ENCODE measurements around the gene ACTR10. TPM values are rescaled to one million over a fixed set of nuclear protein-coding genes. Genes with fewer than 3 reads are reported as not detected.
A peak's percentile ranks its signal among the peaks of the same experiment; 100 is the strongest.

ACTR10 gene
- total RNA-seq, 2 donors from 2014 or later = 63.2 to 105 TPM

DNA sequence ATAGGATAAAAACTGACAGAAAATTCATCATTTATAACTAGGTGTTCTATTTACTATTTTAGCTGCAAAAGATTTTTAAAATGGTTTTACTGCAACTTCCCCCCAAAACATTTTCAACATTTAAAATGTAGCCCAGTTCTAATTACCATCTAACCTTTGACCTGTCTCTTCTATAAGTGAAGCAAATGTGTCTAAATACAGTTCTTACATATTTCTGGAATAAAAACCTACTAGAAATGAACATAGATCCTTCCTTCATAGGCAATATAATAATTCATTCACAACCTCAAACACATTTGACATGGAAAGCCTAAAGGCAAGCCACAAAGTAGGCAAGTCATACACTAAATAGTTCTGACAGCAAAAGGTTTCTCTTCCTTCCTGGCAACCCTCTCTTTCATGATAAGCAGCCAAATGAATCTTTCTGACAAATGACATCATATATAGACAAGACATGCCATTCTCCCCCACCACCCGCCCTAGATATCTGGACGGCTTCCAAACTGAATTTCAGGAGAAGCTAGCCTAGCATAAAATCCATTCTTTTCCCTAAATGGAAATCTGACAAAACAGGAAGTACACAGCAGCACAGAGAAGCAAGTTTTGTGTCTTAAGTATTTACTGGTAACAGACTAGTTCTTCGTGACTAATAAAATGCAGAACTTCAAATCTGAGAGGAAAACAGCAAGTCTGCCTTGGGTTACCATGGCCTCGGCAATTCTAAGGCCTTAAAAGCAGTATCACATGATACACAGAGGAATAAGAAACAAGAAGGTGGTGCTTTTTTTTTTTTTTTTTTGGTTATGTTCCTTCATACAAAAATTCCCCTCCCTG, 81.2 kb downstream of the ACTR10 start:
- H3K9me3 ChIP-seq = no peaks in the 10 kb centered on the region
- WGBS = 13% methylated on average over 4 of the region's 4 CpGs
- H3K4me3 ChIP-seq = no peak overlapping the region
- no peaks in the 10 kb centered on the region for H3K27me3 ChIP-seq (replicated peaks; ENCODE audit: insufficient read depth)
- no peak for TF ChIP-seq CTCF (IDR thresholded peaks at IDR 0.05)
- H3K36me3 ChIP-seq = no peaks in the 10 kb centered on the region
- H3K27ac ChIP-seq = peak overlapping the region; percentile 59 to 65
- DNase-seq (ENCODE audit: low spot score) = peak; percentile 15
- intact Hi-C loops (cut with DNase I) = no loop called here
- H3K4me1 ChIP-seq (replicated peaks) = no peaks in the 10 kb centered on the region

GRCh38 chr14:58281969-58282368, 82.0 kb downstream of the ACTR10 start:
- no peaks in the 10 kb centered on the region for H3K4me1 ChIP-seq (replicated peaks)
- no peaks in the 10 kb centered on the region for H3K27me3 ChIP-seq (replicated peaks; ENCODE audit: insufficient read depth)
- intact Hi-C loops (cut with DNase I) = no loop called here
- no peaks in the 10 kb centered on the region for H3K36me3 ChIP-seq
- no peaks in the 10 kb centered on the region for H3K9me3 ChIP-seq
- WGBS = 64% methylated on average over 3 of the region's 3 CpGs
- TF ChIP-seq POLR2AphosphoS5 (IDR thresholded peaks at IDR 0.05) (no peak), CTCF (IDR thresholded peaks at IDR 0.05) (no peak), POLR2A (IDR thresholded peaks at IDR 0.05) (no peak)
- no peak overlapping the region for H3K4me3 ChIP-seq
- H3K27ac ChIP-seq = peak overlapping the region in 1 of 2 donors; percentile 65
- DNase-seq (ENCODE audit: low spot score) = no peak

- H3K36me3 ChIP-seq = no peaks in the 10 kb centered on the region
- H3K4me1 ChIP-seq (replicated peaks) = no peaks in the 10 kb centered on the region
- WGBS = 69% methylated on average over 4 of the region's 4 CpGs
- DNase-seq (ENCODE audit: low spot score) = no peak
- H3K27me3 ChIP-seq (replicated peaks; ENCODE audit: insufficient read depth) = no peaks in the 10 kb centered on the region
- intact Hi-C loops (cut with DNase I) = no loop called here
- H3K9me3 ChIP-seq = no peaks in the 10 kb centered on the region
- no peak overlapping the region for H3K4me3 ChIP-seq
- TF ChIP-seq POLR2A (IDR thresholded peaks at IDR 0.05) = no peak
- H3K27ac ChIP-seq = no peak overlapping the region
Measured at GRCh38 chr14:58282925-58283593, 83.1 kb downstream of the ACTR10 start.

GRCh38 chr14:58283730-58284129, 83.8 kb downstream of the ACTR10 start:
- no peak for DNase-seq (ENCODE audit: low spot score)
- Histone ChIP-seq H3K27me3 (replicated peaks; ENCODE audit: insufficient read depth) (no peaks in the 10 kb centered on the region), H3K9me3 (no peaks in the 10 kb centered on the region), H3K36me3 (no peaks in the 10 kb centered on the region), H3K4me1 (replicated peaks) (no peaks in the 10 kb centered on the region), H3K27ac (no peak overlapping the region), H3K4me3 (no peak overlapping the region)
- intact Hi-C loops (cut with DNase I) = no loop called here
- no peak for TF ChIP-seq POLR2A (IDR thresholded peaks at IDR 0.05)

DNA sequence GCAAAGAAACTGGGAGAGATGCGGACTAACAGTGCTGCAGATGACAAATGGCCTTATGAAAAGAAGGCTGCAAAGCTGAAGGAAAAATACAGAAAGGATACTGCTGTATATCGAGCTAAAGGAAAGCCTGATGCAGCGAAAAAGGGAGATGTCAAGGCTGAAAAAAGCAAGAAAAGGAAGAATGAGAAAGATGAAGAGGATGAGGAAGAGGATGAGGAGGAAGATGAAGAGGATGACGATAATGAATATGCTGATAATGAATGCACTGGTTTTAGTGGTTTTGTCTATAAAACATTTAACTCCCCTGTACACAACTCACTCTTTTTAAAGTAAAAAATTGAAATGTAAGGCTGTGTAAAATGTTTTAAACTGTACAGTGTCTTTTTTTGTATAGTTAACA, 85.2 kb downstream of the ACTR10 start:
- DNase-seq (ENCODE audit: low spot score) = no peak
- TF ChIP-seq POLR2A (IDR thresholded peaks at IDR 0.05) = no peak
- TF ChIP-seq CTCF (IDR thresholded peaks at IDR 0.05) = no peak
- TF ChIP-seq POLR2AphosphoS5 (IDR thresholded peaks at IDR 0.05) = no peak
- WGBS = 93% methylated on average over 4 of the region's 4 CpGs
- Histone ChIP-seq H3K4me3 (no peak overlapping the region), H3K36me3 (no peaks in the 10 kb centered on the region), H3K27me3 (replicated peaks; ENCODE audit: insufficient read depth) (no peaks in the 10 kb centered on the region), H3K9me3 (no peaks in the 10 kb centered on the region), H3K4me1 (replicated peaks) (no peaks in the 10 kb centered on the region), H3K27ac (no peak overlapping the region)
- intact Hi-C loops (cut with DNase I) = no loop called here

Small RNAs within 50 kb of the gene (small RNA-seq; reads per million reads assigned to genes)
- 0 reads per million in 2 donors for gene RN7SL598P

Other genes with a start within 250 kb of the ACTR10 start
- gene ARMH4, start 47.9 kb upstream of the ACTR10 start, total RNA-seq = 10 to 100 TPM in 1 of 2 donors, 1 to 10 TPM in 1; 2.4 to 45.1 TPM
- 10 to 100 TPM; 76.8 to 93.7 TPM for gene PSMA3, start 44.7 kb downstream of the ACTR10 start, total RNA-seq
- gene ARID4A, start 98.4 kb downstream of the ACTR10 start, total RNA-seq = 10 to 100 TPM; 10.0 to 14.8 TPM
- gene TOMM20L, start 195.8 kb downstream of the ACTR10 start, total RNA-seq = 1 to 10 TPM in 1 of 2 donors, not detected in 1; 4.0 TPM
- 10 to 100 TPM; 50.4 to 51.4 TPM for gene TIMM9, start 227.4 kb downstream of the ACTR10 start, total RNA-seq
- 10 to 100 TPM; 11.2 to 27.0 TPM for gene KIAA0586, start 227.6 kb downstream of the ACTR10 start, total RNA-seq